ENCODE results near the gene ST3GAL5.

GRCh38 chr2:85888020-85888683 lies 638 bp downstream of the ST3GAL5 start:
- TF ChIP-seq CTCF (IDR thresholded peaks at IDR 0.05), result no peak
- TF ChIP-seq POLR2A (IDR thresholded peaks at IDR 0.05), result no peak
